ENCODE results near the gene ORC3.

DNA sequence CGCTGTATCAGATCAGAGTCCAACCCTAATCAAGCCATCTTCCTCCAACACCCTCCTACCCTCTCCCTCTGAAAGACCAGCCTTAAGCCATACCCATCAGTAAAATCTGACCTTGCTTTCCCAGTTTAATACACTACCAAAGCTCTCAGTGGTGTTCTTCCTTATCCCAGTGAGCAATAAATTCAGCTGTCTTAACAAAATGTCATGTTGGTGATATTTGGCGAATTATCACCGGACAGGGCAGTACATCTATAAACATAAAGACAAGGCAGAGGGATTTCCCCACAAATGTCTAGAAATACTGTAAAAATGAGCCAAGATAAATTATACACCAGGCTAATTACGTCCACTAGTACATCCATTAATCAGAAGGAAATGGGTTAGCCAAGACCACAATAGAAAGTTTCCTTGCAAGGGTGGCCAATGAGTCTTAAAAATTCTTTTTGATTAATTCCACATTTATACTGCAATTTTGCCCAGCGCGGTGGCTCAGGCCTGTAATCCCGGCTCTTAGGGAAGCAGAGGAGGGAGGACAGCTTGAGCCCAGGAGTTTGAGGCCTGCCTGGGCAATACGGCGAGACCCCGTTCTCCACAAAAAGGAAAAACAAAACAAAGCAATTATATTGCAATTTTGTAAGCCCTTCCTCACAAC lies 1.1 kb upstream of the ORC3 start:
- TF ChIP-seq, protein P1, sequence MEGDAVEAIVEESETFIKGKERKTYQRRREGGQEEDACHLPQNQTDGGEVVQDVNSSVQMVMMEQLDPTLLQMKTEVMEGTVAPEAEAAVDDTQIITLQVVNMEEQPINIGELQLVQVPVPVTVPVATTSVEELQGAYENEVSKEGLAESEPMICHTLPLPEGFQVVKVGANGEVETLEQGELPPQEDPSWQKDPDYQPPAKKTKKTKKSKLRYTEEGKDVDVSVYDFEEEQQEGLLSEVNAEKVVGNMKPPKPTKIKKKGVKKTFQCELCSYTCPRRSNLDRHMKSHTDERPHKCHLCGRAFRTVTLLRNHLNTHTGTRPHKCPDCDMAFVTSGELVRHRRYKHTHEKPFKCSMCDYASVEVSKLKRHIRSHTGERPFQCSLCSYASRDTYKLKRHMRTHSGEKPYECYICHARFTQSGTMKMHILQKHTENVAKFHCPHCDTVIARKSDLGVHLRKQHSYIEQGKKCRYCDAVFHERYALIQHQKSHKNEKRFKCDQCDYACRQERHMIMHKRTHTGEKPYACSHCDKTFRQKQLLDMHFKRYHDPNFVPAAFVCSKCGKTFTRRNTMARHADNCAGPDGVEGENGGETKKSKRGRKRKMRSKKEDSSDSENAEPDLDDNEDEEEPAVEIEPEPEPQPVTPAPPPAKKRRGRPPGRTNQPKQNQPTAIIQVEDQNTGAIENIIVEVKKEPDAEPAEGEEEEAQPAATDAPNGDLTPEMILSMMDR (IDR thresholded peaks at IDR 0.05): no peak
- TF ChIP-seq EZH2 (IDR thresholded peaks at IDR 0.05; ENCODE audit: borderline replicate concordance, insufficient read depth, low read depth, low read length, poor library complexity, severe bottlenecking): no peak
